UCSD-AML1 (cell line): ENCODE results near the gene RP9.

ENCODE experiments used
- DNase-seq: peaks from one replicate; lab custom pipeline; 2025; ENCODE audit not compliant: unreplicated experiment; lab: John Stamatoyannopoulos, UW

Gene RP9, protein sequence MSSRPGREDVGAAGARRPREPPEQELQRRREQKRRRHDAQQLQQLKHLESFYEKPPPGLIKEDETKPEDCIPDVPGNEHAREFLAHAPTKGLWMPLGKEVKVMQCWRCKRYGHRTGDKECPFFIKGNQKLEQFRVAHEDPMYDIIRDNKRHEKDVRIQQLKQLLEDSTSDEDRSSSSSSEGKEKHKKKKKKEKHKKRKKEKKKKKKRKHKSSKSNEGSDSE

DNA sequence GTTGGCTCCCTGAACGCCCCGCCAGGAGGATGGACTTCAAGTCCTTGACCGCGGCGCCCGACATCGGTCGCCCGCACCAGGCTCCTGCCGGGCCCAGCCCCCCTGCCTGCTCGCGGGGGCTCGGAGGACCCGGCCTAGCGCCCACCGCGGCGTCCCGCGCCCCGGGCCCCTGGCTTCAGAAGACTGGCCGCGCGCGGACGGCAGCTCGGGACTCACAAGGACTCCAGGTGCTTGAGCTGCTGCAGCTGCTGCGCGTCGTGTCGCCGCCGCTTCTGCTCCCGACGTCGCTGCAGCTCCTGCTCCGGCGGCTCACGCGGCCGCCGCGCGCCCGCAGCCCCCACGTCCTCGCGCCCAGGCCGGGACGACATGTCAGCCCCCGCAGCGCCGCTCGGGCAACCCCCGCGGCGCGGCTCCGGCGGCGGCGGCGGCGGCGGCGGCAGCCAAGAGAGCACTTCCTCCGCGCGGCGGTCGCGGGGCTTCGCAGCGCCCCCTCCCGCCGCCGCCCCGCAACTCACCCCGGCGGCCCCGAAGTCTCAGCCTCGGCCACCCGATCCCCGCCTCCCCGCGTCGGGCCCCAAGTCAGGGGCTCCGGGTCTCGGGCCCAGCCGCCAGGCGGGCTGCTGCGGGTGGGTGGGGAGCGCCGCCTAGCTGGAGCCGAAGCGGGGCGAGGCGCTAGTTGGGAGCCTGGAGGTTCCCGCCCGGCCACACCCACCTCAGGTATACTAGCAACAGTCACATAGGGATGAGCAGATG, at the start of gene RP9:
Gene RP9, minus strand, starts transcription at position 400 of the 753 bp plus-strand sequence. Its CDS starts 32 bp downstream, at position 368.
- peak; percentile 70 for DNase-seq

DNA sequence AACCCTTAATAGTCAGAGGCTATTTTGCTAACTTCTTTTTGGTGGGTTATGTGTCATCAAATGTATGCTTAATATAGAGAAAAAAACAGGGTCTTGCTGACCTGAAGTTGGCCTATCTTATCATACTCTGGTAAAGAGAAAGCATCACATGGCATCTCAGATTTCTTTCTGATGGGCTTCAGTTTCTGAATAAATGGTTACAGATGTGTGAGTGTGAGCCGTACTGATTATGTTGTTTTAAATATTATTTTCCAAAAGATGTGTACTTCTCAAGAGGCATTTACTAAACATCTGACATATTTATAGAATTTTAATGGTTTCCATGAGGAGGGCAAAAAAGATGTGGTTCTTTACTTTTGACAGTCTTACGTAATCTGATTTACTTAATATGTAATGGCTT, 48.6 kb upstream of the RP9 start:
- DNase-seq, result no peak

DNA sequence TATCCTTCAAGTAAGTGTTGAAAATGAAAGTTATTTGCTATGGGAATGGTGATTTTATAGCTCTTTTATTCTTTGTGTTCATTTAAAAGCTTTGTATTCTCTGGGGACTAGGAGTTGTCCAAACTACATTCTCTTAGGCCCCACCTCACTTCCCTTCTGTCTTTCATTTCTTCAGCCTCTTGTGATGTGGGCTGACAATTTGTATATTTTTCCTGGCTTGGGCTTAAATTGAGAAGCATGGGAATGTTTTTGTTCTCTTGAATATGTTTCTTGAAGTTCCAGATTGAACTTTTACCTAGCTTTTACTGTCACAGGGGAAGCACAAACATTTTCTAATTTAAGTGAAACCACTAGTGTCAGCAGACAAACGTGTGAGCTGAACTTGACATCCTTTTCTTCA, 48.1 kb upstream of the RP9 start:
- DNase-seq, result no peak

DNA sequence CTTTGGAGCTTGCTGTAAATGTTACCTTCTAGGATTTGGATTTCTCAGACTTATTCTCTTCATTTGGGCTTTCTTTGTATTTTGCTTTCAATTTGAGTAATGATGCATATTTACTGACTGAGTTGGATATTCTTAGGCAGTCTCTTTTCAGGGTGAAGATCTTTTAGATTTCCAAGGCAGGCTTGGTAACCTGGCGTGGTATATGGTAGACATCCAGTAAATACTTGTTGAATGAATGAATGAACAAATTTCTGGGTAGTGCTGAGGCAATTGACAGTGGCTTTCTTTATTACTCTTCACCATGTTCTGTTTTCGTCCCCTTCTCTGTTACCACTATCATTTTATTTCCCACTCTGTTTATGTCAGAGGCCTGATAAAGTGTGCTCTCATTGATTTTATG, 47.2 kb upstream of the RP9 start:
- DNase-seq, result no peak

DNA sequence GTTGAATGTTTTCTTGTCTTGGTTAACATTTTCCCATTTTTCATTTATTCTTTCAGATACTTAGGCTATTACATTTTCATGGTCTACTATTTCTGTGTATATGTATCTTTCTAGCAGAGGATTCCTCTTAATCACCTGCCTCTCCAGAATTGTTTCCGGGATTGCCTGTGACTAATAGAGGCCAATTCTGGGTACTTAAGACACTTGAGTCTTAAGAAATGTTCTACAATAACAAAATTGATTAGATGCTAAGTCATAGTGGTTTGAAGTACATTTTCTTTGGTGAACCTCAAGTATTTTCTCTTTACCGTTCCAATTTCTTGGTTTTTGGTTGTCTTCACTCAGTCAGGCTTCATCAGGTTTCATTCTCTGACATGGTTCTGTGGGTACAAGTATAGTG, 46.6 kb upstream of the RP9 start:
- no peak for DNase-seq

DNA sequence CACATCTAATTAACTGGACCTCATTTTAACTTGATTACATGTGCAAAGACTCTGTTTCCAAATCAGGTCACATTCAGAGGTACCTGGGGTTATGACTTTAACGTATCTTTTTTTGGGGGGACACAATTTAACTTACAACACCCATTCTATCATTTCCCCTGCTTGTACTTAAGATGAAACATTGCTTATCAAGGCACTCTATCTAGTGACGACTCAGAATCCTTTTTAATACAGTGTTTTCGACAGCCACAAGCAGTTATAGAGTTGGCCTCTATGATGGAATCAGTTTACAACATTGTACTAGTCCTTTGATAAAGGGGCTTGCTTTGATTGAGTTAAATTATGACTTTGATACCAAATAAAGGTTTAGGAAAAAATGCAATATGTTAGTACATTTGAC, 42.9 kb upstream of the RP9 start:
- no peak for DNase-seq

DNA sequence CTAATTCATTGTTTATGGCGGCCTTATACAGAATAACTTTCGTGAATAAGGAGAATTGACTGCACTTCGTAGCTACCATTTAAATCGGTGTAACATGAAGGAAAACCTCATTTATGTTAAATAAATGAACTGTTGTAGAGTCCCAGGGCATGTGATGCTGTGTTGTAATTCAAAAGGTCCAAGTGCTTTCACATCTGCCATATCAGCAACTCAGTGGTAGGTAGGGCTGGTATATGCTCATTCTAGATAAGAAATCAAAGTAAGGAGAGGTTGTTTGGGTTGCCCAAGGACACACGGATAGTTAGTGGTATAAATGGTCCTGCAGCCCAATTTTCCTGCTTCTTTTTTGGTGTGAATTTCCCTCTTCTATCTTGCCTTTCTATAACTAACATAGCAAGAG, 36.0 kb upstream of the RP9 start:
- no peak for DNase-seq

DNA sequence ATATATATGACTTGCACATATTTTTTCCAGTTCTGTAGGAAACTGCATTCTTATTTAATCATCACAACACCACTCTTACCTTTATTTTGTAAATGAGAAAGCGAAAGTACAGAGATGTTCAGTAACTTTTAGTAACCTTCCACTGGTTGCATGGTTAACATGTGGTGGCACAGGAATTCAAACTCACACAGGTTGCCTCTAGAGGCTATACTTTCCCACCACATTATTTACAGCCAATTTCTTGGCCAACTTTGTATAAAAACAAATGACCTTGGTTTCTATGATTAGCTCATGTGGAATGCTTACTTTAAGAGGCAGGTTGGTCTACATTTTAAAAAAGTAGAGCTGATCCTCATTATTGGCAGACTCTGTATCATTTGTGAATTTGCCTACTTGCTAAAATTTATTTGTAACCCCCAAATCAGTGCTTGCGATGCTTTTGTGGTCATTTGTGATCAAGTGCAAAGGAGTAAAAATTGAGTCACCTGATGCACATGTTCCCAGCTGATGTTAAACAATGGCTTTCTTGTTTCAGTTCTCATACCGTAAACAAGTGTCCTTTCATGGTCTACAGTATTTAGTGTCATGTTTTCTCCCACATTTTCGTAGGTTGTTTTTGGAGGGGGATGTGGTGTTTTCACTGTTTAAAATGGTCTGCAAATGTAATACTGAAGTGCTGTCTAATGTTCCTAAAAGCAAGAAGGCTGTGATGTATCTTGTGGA, 35.0 kb upstream of the RP9 start:
- DNase-seq, result no peak

DNA sequence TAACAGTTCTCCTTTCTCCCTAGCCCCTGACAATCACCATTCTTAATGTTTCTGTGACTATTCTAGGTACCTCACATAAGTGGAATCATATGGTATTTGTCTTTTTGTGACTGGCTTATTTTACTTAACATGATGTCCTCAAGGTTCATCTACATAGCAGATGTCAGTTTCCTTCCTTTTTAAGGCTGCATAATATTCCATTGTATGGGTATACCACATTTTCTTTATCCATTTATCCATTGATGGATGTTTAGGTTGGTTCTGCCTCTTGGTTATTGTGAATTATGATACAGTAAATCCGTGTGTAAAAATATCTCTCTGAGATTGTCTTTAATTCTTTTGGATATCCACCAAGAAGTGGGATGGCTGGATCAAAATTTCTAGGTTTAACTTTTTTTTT, 33.4 kb upstream of the RP9 start:
- DNase-seq, result no peak

DNA sequence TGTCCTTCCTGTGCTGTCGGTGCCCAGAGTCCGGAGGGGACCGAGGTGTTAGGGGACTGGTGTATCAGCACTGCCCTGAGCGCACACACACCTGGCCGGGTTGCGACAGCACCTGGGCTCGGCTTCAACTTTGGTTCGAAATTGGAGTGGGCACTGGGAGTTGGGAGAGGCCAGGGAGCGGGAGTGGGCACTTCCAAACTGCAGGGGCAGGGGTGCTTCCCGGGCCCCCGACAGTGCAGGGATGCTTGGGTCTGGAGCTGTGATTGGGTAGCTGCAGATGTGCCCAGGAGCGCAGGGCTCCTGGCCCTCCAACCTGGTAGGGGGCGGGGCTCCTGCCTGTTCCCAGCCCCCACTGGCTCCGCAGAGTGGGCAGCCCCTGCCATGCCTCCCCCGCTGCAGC, 27.9 kb upstream of the RP9 start:
- DNase-seq, result no peak

DNA sequence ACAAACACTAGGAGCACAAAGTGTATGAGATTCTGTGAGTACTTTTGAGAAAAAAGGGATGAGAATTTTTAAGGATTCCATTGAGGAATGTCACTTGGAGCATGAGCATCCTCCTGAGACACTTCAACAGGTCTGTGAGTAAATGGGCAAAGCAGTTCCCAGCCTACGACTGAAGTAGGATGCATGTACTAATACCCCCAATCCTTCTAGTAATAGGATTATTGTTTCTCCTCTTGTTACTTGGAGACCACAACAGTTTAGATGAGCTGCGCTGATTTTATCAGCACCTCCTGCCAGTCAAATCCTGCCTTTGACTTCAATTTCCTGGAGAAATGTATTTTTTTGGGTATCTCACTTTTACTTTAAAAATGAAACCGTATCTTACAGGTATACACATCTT, 21.0 kb upstream of the RP9 start:
- no peak for DNase-seq

DNA sequence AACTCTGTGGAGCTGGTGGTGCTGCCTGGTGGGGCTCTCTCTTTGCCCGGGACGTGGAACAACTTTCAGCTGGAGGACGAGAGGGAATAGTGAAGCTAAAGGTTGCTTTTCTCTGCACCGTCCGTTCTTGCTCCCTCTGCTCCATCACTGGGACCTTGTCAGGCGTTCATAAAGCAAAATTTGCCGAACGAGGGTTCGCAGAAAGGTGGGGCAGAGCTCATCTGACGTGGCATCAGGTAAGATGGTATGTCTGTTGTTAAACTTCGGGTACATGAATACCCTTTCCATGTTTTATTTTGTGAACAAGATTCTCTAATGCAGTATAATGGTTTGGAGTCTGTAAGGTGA, 20.6 kb upstream of the RP9 start:
- DNase-seq, result no peak

DNA sequence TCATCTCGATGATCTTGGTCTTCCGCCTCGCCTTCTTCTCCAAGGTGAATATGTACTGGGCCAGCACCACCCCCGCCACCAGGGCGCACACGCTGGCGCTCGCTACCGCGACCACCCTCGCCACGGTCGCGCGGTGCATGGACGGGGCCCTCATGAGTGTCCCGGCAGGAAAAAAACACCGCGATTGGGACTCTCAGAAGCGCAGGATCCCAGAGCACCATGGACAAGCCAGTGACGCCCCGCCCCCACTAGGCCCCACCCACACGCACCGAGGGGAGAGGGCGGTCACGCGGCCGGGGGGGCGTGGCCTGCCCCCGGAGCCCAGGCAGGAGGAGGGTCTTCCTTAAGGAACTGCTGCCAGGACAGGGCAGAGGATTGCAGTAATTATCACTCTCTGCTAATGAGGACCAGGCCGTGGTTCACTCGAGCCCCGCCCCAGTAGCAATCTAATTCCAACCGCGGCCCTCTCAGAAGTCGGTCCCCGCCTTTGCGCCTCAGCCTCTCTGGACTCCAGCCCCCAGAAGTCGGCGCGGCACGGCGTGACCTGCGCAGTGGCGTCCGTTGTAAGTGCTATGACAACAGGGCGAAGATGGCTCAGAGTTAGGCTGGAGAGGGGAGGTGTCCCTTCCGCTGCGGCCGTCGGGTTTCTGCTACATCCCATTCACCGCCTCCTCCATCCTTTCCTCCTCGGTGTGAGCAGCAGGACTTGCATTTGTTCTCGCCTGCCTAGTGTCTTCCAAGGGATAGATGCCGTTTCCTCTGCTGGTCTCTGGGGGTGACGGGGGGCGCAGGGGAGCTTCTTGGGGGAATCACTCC, 20.0 kb upstream of the RP9 start, which contains the start of gene BBS9:
Gene BBS9, plus strand, starts transcription at position 575 of the 816 bp plus-strand sequence. CDS start 16,689 bp downstream, outside the sequence.
- DNase-seq, result peak; percentile 92

DNA sequence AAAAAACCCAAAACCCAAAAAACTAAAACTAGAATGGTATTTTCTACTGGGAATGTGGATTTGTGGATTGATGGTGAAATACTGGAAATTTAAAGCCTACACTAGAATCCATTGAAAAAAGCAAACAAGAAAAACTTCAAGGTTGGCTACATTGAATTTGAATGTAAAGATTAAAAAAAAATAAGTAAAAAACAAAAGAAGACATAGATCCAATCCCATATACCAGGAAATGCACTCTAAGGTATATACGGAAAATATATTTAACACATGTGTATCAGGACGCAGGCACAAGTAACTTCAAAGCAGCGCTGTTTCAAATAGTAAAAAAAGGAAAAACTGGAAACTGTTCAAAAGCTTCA, 19.4 kb upstream of the RP9 start:
- no peak for DNase-seq

DNA sequence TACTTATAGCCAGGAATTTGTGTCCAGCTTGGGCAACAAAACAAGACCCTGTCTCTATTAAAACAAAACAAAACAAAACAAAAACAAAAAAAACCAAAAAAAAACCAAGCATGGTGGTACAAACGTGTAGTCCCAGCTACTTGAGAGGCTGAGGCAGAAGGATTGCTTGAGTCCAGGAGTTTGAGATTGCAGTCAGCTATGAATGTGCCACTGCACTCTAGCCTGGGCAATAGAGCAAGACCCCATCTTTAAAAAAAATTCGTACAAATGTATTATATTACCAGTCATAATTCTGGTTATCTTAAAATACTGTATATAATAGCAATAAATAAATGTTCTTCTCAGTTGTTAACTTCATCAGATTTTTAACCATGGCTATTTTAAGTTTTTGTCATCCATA, 17.9 kb upstream of the RP9 start:
- no peak for DNase-seq

DNA sequence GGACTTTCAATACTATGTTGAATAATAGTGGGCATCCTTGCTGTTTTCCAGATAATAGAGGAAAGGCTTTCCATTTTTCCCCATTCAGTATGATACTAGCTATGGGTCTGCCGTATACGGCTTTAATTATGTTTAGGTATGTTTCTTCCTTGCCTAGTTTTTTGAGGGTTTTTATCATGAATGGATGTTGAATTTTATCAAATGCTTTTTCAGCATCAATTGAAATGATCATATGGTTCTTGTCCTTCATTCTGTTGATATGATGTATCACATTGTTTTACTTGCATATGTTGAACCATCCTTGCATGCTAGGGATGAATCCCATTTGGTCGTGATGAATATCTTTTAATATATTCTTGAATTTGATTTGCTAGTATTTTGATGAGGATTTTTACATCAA, 9.2 kb upstream of the RP9 start:
- DNase-seq, result no peak

DNA sequence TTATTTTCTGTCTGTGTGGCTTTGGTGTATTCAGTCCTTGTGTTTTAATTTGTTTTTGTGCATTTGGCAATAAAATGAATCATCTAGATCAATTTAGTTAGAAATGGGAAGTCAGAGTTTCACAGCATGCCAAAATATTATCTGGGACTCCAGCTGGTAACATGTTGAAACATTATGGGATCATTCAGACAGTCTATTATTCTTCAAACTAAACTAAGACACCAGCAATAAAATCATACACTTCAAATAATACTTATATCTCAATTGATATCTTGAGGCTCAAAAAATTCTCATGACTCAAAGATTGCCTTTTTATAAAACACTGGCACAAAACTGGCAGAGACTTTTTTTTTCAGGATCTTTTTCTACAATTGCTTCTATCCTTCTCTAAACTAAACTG, 5.8 kb upstream of the RP9 start:
- DNase-seq, result no peak

DNA sequence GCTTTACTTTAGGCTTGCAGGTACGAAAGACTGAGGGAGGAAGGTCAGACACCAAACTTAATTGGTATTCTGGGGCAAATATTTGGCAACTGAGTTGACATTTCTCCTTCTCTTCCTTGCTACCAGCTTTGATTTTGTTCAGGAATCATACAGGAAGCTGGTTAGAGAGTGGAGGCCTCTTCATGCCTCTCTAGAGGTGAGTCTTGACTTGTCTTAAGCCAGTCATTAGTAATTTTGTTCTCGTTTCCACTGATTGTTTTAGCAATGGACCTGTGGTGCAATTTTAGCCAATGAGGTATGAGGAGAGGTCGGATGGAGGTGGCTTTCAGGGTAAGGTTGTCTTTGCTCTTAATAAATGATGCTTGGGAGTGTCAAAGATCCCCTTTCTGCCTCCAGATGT, 2.4 kb upstream of the RP9 start:
- DNase-seq, result no peak

DNA sequence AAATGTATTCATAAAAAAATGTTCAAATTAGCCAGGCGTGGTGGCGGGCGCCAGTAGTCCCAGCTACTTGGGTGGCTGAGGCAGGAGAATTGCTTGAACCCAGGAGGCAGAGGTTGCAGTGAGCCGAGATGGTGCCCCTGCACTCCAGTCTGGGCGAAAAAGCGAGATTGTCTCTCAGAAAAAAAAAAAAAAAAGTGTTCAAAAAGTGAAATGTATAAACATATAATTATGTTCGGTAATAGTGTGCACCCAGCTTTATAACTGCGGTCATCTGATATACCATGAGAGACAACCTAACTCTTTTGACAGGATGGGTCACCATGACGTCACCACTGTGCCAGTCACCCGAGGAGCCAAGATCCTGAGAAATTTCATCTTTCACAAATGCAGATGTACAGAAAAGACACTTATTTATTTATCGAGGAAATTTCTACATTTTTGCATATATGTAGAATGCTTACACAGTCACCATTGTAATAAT, 594 bp upstream of the RP9 start:
- DNase-seq, result no peak

DNA sequence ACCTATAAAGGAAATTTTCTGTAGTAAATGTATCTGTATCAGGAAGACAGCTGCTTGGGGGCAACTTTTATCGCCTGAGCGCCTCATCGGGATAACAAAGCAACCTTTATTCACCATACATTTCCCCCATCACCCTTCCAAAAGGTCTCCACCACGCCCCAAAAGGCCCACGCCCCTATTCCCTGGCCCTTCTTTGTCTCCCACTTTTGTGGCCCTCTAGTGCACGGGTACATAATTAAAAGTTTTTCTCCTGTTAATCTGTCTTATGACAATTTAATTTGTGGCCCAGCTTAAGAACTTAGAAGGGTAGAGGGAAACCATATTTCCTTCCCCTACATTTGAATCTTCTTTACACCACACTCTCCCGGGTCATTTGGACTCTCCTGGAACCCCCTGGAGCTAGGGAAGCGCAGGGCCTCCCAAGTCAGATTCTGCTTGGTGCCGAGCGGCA, 625 bp downstream of the RP9 start:
- DNase-seq, result peak; percentile 27
